ENCODE data around the gene SUPT3H. TPM values are rescaled to one million over a fixed set of nuclear protein-coding genes. Genes with fewer than 3 reads are reported as not detected.

SUPT3H gene
- total and polyA plus RNA-seq, 2 experiments from 2014 or later = 12.4 to 19.4 TPM

DNA sequence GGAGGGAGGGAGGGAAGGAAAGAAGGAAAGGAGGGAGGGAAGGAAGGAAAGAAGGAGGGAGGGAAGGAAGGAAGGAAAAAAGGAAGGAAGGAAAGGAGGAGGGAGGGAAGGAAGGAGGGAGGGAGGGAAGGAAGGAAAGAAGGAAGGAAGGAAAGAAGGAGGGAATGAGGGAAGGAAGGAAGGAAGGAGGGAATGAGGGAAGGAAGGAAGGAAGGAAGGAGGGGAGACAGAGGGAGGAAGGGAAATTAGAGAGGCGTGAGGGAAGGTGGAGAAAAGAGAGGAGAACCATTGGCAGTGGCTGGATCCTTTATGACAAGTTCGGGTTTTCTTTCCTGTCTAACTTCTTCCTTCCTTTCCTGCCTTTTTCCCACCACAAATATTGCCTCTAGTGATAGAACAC, 22.3 kb upstream of the SUPT3H start:
- TF ChIP-seq, protein P1, sequence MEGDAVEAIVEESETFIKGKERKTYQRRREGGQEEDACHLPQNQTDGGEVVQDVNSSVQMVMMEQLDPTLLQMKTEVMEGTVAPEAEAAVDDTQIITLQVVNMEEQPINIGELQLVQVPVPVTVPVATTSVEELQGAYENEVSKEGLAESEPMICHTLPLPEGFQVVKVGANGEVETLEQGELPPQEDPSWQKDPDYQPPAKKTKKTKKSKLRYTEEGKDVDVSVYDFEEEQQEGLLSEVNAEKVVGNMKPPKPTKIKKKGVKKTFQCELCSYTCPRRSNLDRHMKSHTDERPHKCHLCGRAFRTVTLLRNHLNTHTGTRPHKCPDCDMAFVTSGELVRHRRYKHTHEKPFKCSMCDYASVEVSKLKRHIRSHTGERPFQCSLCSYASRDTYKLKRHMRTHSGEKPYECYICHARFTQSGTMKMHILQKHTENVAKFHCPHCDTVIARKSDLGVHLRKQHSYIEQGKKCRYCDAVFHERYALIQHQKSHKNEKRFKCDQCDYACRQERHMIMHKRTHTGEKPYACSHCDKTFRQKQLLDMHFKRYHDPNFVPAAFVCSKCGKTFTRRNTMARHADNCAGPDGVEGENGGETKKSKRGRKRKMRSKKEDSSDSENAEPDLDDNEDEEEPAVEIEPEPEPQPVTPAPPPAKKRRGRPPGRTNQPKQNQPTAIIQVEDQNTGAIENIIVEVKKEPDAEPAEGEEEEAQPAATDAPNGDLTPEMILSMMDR (IDR thresholded peaks at IDR 0.05; ENCODE audit: low read depth, low read length) = no peak
- no peaks in the 10 kb centered on the region for H3K27me3 ChIP-seq

DNA sequence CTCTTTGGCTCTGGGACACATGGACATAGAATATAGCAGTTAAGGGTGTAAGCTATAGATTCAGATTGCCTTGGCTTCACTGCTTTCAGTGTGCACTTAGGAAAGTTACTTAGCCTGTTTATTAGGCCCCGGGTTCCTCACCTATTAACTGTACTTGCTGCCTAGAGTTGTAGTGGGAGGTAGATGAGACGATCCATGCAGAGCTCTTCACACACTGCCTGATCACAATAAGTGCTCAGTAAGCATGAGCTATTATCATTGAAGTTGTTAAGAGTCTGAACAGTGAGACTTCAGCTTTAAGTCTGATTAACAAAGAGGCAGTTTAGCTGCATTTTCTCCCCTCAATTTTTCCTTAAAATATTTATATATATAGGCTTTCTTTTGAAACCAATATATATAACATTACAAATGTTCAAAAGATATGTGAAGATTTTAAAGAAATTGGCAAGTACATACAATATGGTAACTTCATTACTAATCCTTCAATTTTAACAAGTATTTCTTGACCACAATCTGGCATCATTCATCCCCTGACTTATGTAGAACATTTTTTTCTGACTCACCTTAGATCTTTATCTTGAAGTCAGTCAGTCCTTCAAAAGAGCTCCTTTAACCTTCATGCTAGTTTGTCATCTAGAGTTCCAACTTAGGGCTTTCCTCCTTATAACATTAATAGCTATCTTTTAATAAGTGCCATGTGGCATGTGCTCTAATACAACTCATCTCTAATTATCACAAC, 20.5 kb upstream of the SUPT3H start:
- TF ChIP-seq, protein P1 (IDR thresholded peaks at IDR 0.05; ENCODE audit: low read depth, low read length) = no peak
- Histone ChIP-seq H3K9me3 (ENCODE audit: low read depth) (no peaks in the 10 kb centered on the region), H3K4me3 (no peak overlapping the region), H3K27me3 (no peaks in the 10 kb centered on the region), H3K27ac (no peak overlapping the region), H3K4me1 (ENCODE audit: low read depth) (no peaks in the 10 kb centered on the region), H3K36me3 (no peaks in the 10 kb centered on the region)
- no peak for DNase-seq (ENCODE audit: low read depth in 1 of 2, low spot score in 1 of 2)

More for the DNA sequence above, 22.3 kb upstream of the SUPT3H start:
- no peak overlapping the region for H3K27ac ChIP-seq
- no peaks in the 10 kb centered on the region for H3K36me3 ChIP-seq
- H3K4me1 ChIP-seq (ENCODE audit: low read depth) = no peaks in the 10 kb centered on the region
- no peak for DNase-seq (ENCODE audit: low read depth in 1 of 2, low spot score in 1 of 2)
- no peaks in the 10 kb centered on the region for H3K9me3 ChIP-seq (ENCODE audit: low read depth)
- no peak overlapping the region for H3K4me3 ChIP-seq

GRCh38 chr6:45394586-45395095, 16.9 kb upstream of the SUPT3H start:
- no peak for DNase-seq (ENCODE audit: low read depth in 1 of 2, low spot score in 1 of 2)
- TF ChIP-seq, protein P1 (IDR thresholded peaks at IDR 0.05; ENCODE audit: low read depth, low read length) = no peak
- H3K36me3 ChIP-seq = no peaks in the 10 kb centered on the region
- no peaks in the 10 kb centered on the region for H3K27me3 ChIP-seq
- H3K4me3 ChIP-seq = no peak overlapping the region
- H3K27ac ChIP-seq = no peak overlapping the region
- H3K9me3 ChIP-seq (ENCODE audit: low read depth) = no peaks in the 10 kb centered on the region
- H3K4me1 ChIP-seq (ENCODE audit: low read depth) = no peaks in the 10 kb centered on the region

DNA sequence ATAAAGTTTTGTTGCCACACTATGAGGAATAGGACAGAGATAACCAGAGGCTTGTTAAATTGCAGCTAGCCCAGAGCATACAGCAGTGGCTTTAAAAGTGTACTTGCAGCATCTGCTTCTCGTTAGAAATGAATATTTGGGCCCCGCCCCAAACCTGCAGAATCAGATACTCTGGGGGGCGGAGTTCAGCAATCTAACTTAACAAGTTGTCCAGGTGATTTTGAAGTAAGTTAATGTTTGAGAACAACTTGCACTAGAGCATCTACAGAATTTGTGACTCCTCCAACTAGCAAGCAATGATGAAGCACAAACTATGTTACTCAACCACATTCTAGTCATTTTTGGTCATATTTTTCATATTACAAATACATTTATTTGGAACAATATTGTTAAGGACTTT, 10.6 kb upstream of the SUPT3H start:
- TF ChIP-seq, protein P1 (IDR thresholded peaks at IDR 0.05; ENCODE audit: low read depth, low read length) = no peak
- peak in 1 of 2 donors; percentile 16 for DNase-seq (ENCODE audit: low read depth in 1 of 2, low spot score in 1 of 2)
- Histone ChIP-seq H3K27me3 (no peaks in the 10 kb centered on the region), H3K27ac (no peak overlapping the region), H3K36me3 (no peaks in the 10 kb centered on the region), H3K4me1 (ENCODE audit: low read depth) (no peaks in the 10 kb centered on the region), H3K9me3 (ENCODE audit: low read depth) (no peaks in the 10 kb centered on the region), H3K4me3 (no peak overlapping the region)

DNA sequence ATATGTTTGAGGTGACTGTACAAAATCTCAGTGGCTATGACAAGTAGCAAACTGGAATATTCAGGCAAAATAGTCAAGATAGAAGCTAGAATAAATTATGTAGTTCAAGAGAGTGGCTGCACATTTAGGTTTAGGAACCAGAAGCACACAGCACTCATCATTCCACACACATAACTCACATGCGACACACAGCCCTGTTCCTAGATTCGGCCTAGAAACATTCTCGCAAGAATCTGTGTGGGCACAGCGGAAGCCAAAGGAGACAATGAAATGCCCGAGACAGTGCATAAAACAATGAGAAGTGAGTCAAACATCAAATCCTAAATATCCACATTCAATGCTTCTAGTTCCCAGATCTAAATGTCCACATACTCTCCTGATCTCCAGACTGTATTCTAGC, 9.5 kb upstream of the SUPT3H start:
- Histone ChIP-seq H3K27ac (no peak overlapping the region), H3K36me3 (no peaks in the 10 kb centered on the region), H3K4me3 (no peak overlapping the region), H3K4me1 (ENCODE audit: low read depth) (no peaks in the 10 kb centered on the region), H3K9me3 (ENCODE audit: low read depth) (no peaks in the 10 kb centered on the region), H3K27me3 (no peaks in the 10 kb centered on the region)
- TF ChIP-seq, protein P1 (IDR thresholded peaks at IDR 0.05; ENCODE audit: low read depth, low read length) = no peak
- DNase-seq (ENCODE audit: low read depth in 1 of 2, low spot score in 1 of 2) = peak in 1 of 2 donors; percentile 12
